HG03159 (cell line): ENCODE measurements around the gene MMP17.

Source experiments
- ATAC-seq: cut with Tn5 transposase; IDR thresholded peaks from one replicate; pipeline ENCODE4 v1.9.1; 2021; ENCODE audit warnings: mild to moderate bottlenecking, moderate library complexity; ENCODE audit not compliant: unreplicated experiment

The MMP17 gene

GRCh38 chr12:131847456-131847855 is 19.3 kb downstream of the MMP17 start:
- no peak for ATAC-seq

- ATAC-seq: no peak
These were observed 20.6 kb downstream of the MMP17 start for GRCh38 chr12:131848753-131849152.

GRCh38 chr12:131849700-131850553 is 21.7 kb downstream of the MMP17 start:
- ATAC-seq: no peak

- no peak for ATAC-seq
These were observed 22.8 kb downstream of the MMP17 start for GRCh38 chr12:131850856-131851559.

GRCh38 chr12:131851741-131852550 is 23.8 kb downstream of the MMP17 start:
- ATAC-seq: no peak

GRCh38 chr12:131852551-131853299 is 24.5 kb downstream of the MMP17 start:
- ATAC-seq: no peak

GRCh38 chr12:131853832-131854797 is 25.9 kb downstream of the MMP17 start:
- no peak for ATAC-seq

GRCh38 chr12:131854861-131855476 is 26.8 kb downstream of the MMP17 start:
- no peak for ATAC-seq

GRCh38 chr12:131855521-131856142 is 27.4 kb downstream of the MMP17 start:
- ATAC-seq: no peak

GRCh38 chr12:131856366-131857097 is 28.3 kb downstream of the MMP17 start:
- no peak for ATAC-seq

GRCh38 chr12:131857908-131858850 is 30.0 kb downstream of the MMP17 start:
- ATAC-seq: no peak

GRCh38 chr12:131860472-131861260 is 32.5 kb downstream of the MMP17 start:
- ATAC-seq: no peak

- ATAC-seq: no peak
These were observed 33.3 kb downstream of the MMP17 start for GRCh38 chr12:131861261-131862083.

GRCh38 chr12:131862084-131862441 is 33.9 kb downstream of the MMP17 start:
- no peak for ATAC-seq

- ATAC-seq: no peak
These were observed 34.4 kb downstream of the MMP17 start for GRCh38 chr12:131862600-131862993.
